HG02623 (cell line): Measurements from ENCODE around the gene R3HDM2.
"Not testable (repeated sequence)": the region's sequence is repeated elsewhere in the genome, so short reads cannot be mapped to it uniquely, and the experiment has no call there.

ENCODE experiments used
- ATAC-seq: cut with Tn5 transposase; IDR thresholded peaks from one replicate; pipeline ENCODE4 v1.9.1; 2021; ENCODE audit warnings: moderate library complexity; ENCODE audit not compliant: unreplicated experiment

R3HDM2 gene

DNA sequence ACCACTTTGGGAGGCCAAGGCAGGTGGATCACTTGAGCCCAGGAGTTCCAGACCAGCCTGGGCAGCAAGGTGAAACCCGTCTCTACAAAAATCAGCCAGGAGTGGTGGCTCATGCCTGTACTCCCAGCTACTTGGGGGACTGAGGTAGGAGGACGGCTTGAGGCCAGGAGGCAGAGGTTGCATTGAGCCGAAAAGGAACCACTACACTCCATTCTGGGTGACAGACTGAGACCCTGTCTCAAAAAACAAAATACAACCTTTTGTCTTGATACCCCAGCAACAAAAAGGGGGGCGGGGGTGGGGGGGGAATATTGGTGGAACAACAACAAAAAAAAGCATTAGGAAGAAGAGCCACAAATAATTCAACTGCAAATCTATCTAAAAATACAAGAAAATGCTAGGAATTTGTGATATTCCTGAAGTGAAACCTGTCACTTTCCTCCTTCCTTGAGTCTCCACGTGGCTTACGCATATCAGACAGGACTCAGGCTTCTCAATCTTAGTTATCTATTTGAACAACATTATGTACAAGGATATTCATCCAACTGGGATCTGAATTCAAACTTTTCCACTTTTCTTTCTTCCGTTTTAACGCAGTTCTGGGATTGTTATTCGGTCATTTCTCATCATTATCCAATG is 1.3 kb downstream of the R3HDM2 start:
- no peak for ATAC-seq

- no peak for ATAC-seq
Observed at GRCh38 chr12:57428965-57429364, 1.9 kb downstream of the R3HDM2 start.

DNA sequence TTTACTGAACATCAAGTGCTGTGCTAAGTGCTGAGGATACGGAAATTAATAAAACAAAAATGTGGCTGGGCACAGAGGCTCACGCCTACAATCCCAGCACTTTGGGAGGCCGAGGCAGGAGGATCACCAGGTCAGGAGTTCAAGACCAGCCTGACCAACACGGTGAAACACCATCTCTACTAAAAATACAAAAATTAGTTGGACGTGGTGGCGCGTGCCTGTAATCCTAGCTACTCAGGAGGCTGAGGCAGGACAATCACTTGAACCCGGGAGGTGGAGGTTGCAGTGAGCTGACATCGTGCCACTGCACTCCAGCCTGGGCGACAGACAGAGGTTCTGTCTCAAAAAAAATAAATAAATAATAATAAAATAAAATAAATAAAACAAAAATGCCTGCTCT is 3.9 kb downstream of the R3HDM2 start:
- ATAC-seq: not testable (repeated sequence)

DNA sequence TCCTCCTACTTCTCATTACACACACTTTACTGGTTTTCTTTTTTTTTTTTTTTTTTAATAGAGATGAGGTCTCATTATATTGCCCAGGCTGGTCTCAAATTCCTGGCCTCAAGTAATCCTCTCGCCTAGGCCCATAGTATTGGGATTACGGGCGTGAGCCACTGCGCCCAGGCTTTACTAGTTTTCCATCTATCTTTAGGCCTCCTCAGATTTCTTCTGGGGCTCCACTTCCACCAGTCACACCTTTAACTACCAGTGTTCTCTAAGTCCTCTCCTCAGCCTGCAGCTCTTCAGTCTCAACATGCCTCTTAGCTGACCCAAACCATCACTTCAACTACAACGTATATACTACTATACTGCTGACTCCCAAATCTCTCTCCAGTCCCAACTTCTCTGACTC is 10.4 kb downstream of the R3HDM2 start:
- ATAC-seq: no peak

GRCh38 chr12:57419495-57419894 is 11.3 kb downstream of the R3HDM2 start:
- ATAC-seq: no peak

DNA sequence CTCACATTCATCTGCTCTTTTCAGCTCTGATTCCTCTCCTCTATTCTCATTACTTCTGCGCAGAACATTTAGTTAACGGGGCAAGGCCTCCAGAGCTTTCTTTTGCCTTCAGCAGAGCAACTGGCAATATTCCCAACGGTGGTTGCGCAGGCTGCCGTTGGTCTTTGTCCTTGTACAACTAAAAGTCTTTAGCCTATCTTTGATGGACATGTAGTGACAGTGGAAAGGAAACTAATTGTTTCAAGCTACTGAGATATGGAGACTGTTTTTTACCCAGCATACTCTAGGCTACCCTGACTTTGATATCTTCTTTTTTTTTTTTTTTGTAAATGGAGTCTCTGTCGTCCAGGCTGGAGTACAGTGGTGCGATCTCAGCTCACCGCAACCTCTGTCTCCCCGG is 12.6 kb downstream of the R3HDM2 start:
- no peak for ATAC-seq

- no peak for ATAC-seq
Observed at GRCh38 chr12:57416039-57416996, 14.5 kb downstream of the R3HDM2 start.

DNA sequence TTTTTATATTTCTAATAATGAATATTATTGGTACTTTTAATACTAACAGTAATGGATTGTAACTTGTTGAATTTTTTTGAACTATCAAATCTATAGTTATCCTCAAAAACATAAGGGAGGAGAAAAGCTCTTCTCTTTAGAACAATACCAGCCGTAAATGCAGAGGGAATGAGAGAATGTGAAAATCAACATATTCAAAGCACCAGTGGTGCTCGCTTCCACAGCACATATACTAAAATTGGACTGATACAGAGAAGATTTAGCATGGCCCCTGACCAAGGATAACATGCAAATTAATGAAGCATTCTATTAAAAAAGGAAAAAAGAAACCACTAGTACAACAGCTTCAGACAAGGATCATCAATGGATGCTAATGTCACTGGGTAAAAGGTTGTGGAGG is 15.8 kb downstream of the R3HDM2 start:
- ATAC-seq: no peak

DNA sequence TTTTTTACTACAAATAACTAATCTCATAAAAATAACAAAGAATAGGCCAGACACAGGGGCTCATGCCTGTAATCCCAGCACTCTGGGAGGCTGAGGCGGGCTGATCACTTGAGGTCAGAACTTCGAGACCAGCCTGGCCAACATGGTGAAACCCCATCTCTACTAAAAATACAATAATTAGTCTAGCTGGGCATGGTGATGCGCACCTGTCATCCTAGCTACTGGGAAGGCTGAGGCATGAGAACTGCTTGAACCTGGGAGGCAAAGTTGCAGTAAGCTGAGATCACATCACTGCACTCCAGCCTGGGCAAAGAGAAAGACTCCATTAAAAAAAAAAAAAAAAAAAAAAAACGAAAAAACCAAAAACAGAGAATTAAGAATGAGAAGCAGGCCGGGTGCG is 16.7 kb downstream of the R3HDM2 start:
- not testable (repeated sequence) for ATAC-seq

- ATAC-seq: no peak
Observed at GRCh38 chr12:57410534-57410933, 20.3 kb downstream of the R3HDM2 start.

DNA sequence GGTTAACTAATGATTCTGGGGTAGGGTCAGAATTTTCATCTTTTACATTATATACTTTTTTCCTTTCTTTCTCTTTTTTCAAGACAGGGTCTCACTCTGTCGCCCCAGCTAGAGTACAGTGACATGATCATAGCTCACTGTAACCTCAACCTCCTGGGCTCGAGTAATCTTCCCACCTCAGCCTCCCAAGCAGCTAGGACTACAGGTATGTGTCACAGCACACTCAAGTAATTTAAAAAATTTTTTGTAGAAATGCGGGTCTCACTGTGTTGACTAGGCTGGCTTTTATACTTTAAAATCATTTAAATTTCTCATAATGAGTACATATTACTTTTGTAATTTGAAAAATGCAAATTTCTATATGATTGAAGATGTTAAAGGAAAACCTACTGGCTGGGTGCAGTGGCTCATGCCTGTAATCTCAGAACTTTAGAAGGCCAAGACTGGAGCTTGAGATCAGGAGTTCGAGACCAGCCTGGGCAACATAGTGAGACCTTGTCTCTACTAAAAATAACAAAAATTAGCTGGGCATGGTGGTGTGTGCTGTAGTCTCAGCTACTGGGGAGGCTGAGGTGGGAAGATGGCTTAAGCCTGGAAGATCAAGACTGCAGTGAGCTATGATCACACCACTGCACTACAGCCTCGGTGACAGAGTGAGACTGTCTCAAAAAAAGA is 25.7 kb downstream of the R3HDM2 start:
- ATAC-seq: no peak

DNA sequence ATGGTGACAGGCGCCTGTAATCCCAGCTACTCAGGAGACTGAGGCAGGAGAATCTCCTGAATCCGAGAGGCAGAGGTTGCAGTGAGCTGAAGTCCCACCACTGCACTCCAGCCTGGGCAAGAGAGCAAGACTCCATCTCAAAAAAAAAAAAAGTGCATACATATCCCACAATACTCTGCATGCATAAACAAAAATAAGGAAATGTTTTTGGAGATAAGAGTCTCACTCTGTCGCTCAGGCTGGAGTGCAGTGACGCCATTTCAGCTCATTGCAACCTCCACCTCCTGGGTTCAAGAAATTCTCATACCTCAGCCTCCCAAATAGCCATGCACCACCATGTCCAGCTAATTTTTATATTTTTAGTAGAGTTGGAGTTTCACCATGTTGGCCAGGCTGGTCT is 28.7 kb downstream of the R3HDM2 start:
- not testable (repeated sequence) for ATAC-seq

DNA sequence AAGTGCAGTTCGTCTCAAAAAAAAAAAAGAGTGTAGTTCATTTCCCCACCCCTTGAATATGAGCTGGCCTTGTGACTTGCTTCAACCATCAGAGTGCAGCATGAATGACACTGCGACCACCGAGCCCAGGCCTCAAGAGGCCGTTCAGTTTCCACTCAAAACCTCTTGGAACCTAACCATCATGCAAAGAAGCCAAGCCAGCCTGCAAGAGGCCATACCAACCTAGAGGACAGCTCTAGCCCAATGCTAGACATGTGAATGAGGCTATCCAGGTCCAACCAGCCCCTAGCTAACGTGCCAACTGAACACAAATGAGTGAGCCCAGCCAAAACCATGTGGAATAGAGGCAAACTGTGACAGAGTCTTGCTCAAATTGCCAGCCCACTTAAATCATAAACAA is 29.7 kb downstream of the R3HDM2 start:
- no peak for ATAC-seq

GRCh38 chr12:57399718-57400463 is 31.0 kb downstream of the R3HDM2 start:
- ATAC-seq: not testable (repeated sequence)

- no peak for ATAC-seq
Observed at GRCh38 chr12:57397441-57397840, 33.4 kb downstream of the R3HDM2 start.

DNA sequence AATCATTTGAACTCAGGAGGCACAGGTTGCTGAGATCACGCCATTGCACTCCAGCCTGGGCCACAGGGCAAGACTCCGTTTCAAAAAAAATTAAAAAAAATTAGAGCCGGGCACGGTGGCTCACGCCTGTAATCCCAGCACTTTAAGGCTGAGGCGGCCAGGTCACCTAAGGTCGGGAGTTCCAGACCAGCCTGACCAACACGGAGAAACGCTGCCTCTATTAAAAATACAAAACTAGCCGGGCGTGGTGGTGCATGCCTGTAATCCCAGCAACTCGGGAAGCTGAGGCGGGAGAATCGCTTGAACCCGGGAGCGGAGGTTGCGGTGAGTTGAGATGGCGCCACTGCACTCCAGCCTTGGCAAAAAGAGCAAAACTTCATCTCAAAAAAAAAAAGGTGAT is 35.7 kb downstream of the R3HDM2 start:
- ATAC-seq: no peak

- ATAC-seq: no peak
Observed at GRCh38 chr12:57390174-57390573, 40.7 kb downstream of the R3HDM2 start.

GRCh38 chr12:57389033-57389432 is 41.8 kb downstream of the R3HDM2 start:
- ATAC-seq: no peak

DNA sequence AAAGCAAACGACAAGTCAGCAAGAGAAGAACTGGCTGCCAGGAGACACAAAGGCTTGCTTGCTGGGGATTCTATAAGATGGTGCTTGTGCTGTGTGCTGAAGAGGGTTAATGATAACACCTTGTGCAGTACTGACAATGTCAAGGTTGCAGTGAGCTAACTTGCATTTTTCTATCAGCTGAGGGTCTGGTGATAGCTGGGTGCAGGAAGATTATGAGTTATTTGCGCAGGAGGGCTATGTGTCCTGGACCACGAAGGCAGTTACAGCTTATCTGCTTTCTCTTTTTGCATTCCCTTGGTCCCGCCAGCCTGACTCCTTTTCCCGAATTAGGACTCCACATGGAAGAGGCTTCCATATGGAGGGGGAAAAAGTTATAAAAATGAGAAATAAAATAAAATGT is 42.4 kb downstream of the R3HDM2 start:
- ATAC-seq: no peak

DNA sequence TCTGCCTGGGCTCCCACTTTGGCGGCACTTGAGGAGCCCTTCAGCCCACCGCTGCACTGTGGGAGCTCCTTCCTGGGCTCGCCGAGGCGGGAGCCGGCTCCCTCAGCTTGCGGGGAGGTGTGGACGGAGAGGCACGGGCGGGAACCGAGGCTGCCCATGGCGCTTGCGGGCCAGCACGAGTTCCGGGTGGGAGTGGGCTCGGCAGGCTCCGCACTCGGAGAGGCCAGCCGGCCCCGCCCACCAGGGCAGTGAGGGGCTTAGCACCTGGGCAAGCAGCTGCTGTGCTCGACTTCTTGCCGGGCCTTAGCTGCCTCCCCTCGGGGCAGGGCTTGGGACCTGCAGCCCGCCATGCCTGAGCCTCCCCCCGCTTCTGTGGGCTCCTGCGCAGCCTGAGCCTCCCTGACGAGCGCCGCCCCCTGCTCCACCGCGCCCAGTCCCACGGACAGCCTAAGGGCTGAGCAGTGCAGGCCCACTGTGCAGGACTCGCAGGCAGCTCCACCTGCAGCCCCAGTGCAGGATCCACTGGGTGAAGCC is 44.6 kb downstream of the R3HDM2 start:
- no peak for ATAC-seq

GRCh38 chr12:57385586-57385985 is 45.3 kb downstream of the R3HDM2 start:
- ATAC-seq: no peak
